Panc1 (cell line): Measurements from ENCODE around the gene ESRRA. TPM values are rescaled to one million over a fixed set of nuclear protein-coding genes. Genes with fewer than 3 reads are reported as not detected.

Experiments used
- ATAC-seq: fragments of 200-7000 bp; cut with Tn5 transposase; 2 replicates; pipeline ENCODE4 v1.9.1; 2020; ENCODE audit warnings: mild to moderate bottlenecking, moderate library complexity
- BruUV-seq: library from RNA; stranded (reverse); fragments of 400-500 nt; replicated peaks from 2 replicates; lab custom pipeline; 2021; lab: Mats Ljungman, UMichigan
- CTCF ChIA-PET: fragments of 300-600 bp; sonication (Branson Sonifier 250); formaldehyde crosslinking; loops from one replicate; lab custom pipeline; 2022; ENCODE audit warnings: antibody characterized with exemption; lab: Charles Lee
- POLR2A ChIA-PET: fragments of 300-600 bp; sonication (Branson Sonifier 250); formaldehyde crosslinking; loops from one replicate; lab custom pipeline; 2022; ENCODE audit warnings: antibody characterized with exemption; lab: Charles Lee
- DNase-seq: peaks from one replicate; pipeline ENCODE4 v3.0.0-alpha.2; 2010; ENCODE audit warnings: low read depth, low spot score
- H3K27ac ChIP-seq: 2 replicates; pipeline ENCODE4 v1.5.1; 2011; ENCODE audit warnings: mild to moderate bottlenecking, low read length, inconsistent platforms
- H3K27me3 ChIP-seq: fragments of 200-500 bp; sonication (Bioruptor generic); 2 replicates; pipeline ENCODE4 v1.6.0; 2014; ENCODE audit warnings: low read length, inconsistent platforms; ENCODE audit not compliant: control insufficient read depth, insufficient read depth
- H3K36me3 ChIP-seq: fragments of 200-500 bp; sonication (Bioruptor generic); 2 replicates; pipeline ENCODE4 v1.5.1; 2014; ENCODE audit warnings: inconsistent platforms, mild to moderate bottlenecking, low read length, moderate library complexity; ENCODE audit not compliant: control insufficient read depth, insufficient read depth
- H3K4me1 ChIP-seq: 2 replicates; pipeline ENCODE4 v1.5.1; 2011; ENCODE audit warnings: inconsistent platforms, mild to moderate bottlenecking, low read length, moderate library complexity; ENCODE audit not compliant: control insufficient read depth, insufficient read depth
- H3K4me3 ChIP-seq, 2 experiments: 2 replicates each; pipeline ENCODE4 v1.5.1; 2011 to 2012; ENCODE audit warnings: low read depth in 2 of 2, low read length in 2 of 2, mild to moderate bottlenecking in 2 of 2, inconsistent platforms in 1 of 2, moderate library complexity in 1 of 2
- H3K9me3 ChIP-seq: fragments of 200-500 bp; sonication (Bioruptor generic); 2 replicates; pipeline ENCODE4 v1.5.1; 2014; ENCODE audit warnings: low read depth, mild to moderate bottlenecking, inconsistent platforms, low read length, moderate library complexity; ENCODE audit not compliant: control insufficient read depth, insufficient read depth
- POLR2AphosphoS5 ChIP-seq: IDR thresholded peaks from 2 replicates; pipeline ENCODE4 v1.6.1; 2012; ENCODE audit warnings: mild to moderate bottlenecking, low read depth, low read length, moderate library complexity
- REST ChIP-seq, 2 experiments: IDR thresholded peaks; 2 replicates each; pipeline ENCODE4 v1.6.1; 2011 to 2012; ENCODE audit warnings: low read depth in 2 of 2, control low read depth in 1 of 2, low read length in 1 of 2, mild to moderate bottlenecking in 1 of 2, moderate library complexity in 1 of 2; ENCODE audit not compliant: insufficient read depth in 1 of 2
- SIN3A ChIP-seq: IDR thresholded peaks from 2 replicates; pipeline ENCODE4 v1.6.1; 2012; ENCODE audit warnings: low read depth, mild to moderate bottlenecking, low read length, moderate library complexity, borderline replicate concordance; ENCODE audit not compliant: insufficient read depth
- TCF7L2 ChIP-seq: IDR thresholded peaks from 2 replicates; pipeline ENCODE4 v1.6.1; 2011; ENCODE audit warnings: mild to moderate bottlenecking, low read depth, low read length, inconsistent platforms
- in situ Hi-C: cut with HindIII; loops from 2 replicates; pipeline ENCODE4 v1.10.0; 2016; ENCODE audit warnings: low sequenced_read_pairs, low pct_unique_long_range_greater_than_20kb
- intact Hi-C: fragments of 100-400 bp; cut with micrococcal nuclease; formaldehyde crosslinking; loops from one replicate; pipeline ENCODE4 v1.10.0; 2022; ENCODE audit not compliant: unreplicated experiment
- total RNA-seq: library from RNA; stranded (reverse); gene quantifications from one replicate; pipeline ENCODE4 v1.2.1, GENCODE V29; 2021; ENCODE audit not compliant: unreplicated experiment
- TF ChIP-seq, protein P1 (sequence below): fragments of 450-650 bp; IDR thresholded peaks from 2 replicates; pipeline ENCODE4 v1.5.1; 2017; ENCODE audit warnings: mild to moderate bottlenecking

The ESRRA gene
- total RNA-seq, 1 experiment from 2014 or later, result 81.6 TPM

GRCh38 chr11:64299847-64300648 lies 5.3 kb upstream of the ESRRA start, which contains the start of gene CATSPERZ:
CATSPERZ (plus strand) TSS chr11:64300358; CDS start chr11:64300411, 53 bp downstream.
- ATAC-seq (no peak), DNase-seq (no peak)
- Histone ChIP-seq H3K36me3 (no peaks in the 10 kb centered on the region), H3K4me1 (peaks cover 10% of the 10 kb centered on the region), H3K9me3 (no peaks in the 10 kb centered on the region), H3K27me3 (no peaks in the 10 kb centered on the region; the same call in 1 of the 2 replicates), H3K27ac (0 out of 2 replicates have a peak within 1 kb of the TSS, but pooled peaks have one; percentile 32), H3K4me3 (peak within 1 kb of the TSS; percentile 31 to 50)
- intact Hi-C loops, result loop anchor here (10.0 kb wide), 1 partner anchor 55 kb away; the partner anchor contains the start of genes FKBP2 and PPP1R14B
- CTCF ChIA-PET, result interaction anchor here (0.6 to 1.7 kb wide), 10 partner anchors 9 to 399 kb away, joined by 3 to 16 read pairs (median 5); partner anchors contain the start of genes BAD, FERMT3, KCNK4 and PRDX5
- no TSS peak for BruUV-seq
- TF ChIP-seq TCF7L2 (no peak), POLR2AphosphoS5 (no peak), SIN3A (no peak), REST (IDR thresholded peaks at IDR 0.05; ENCODE audit: insufficient read depth in 1 of 2, low read depth in 2 of 2, low read length in 1 of 2) (no peak)
- TF ChIP-seq, protein P1, sequence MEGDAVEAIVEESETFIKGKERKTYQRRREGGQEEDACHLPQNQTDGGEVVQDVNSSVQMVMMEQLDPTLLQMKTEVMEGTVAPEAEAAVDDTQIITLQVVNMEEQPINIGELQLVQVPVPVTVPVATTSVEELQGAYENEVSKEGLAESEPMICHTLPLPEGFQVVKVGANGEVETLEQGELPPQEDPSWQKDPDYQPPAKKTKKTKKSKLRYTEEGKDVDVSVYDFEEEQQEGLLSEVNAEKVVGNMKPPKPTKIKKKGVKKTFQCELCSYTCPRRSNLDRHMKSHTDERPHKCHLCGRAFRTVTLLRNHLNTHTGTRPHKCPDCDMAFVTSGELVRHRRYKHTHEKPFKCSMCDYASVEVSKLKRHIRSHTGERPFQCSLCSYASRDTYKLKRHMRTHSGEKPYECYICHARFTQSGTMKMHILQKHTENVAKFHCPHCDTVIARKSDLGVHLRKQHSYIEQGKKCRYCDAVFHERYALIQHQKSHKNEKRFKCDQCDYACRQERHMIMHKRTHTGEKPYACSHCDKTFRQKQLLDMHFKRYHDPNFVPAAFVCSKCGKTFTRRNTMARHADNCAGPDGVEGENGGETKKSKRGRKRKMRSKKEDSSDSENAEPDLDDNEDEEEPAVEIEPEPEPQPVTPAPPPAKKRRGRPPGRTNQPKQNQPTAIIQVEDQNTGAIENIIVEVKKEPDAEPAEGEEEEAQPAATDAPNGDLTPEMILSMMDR, result no peak
- POLR2A ChIA-PET, result interaction anchor here (0.6 to 0.7 kb wide), 2 partner anchors 16 to 54 kb away, joined by 3 to 5 read pairs; no protein-coding TSS in a partner anchor
- in situ Hi-C loops, result no loop called here

GRCh38 chr11:64303109-64304031 lies 2.0 kb upstream of the ESRRA start:
- intact Hi-C loops, result loop anchor here (10.0 kb wide), 1 partner anchor 59 kb away; the partner anchor contains the start of genes FKBP2 and PPP1R14B

More at GRCh38 chr11:64303109-64304031, 2.0 kb upstream of the ESRRA start:
- BruUV-seq, result no TSS peak
- Histone ChIP-seq H3K4me1 (peaks cover 15% of the 10 kb centered on the region), H3K36me3 (no peaks in the 10 kb centered on the region), H3K4me3 (no peak overlapping the region), H3K27ac (peak overlapping the region; percentile 95), H3K27me3 (no peaks in the 10 kb centered on the region), H3K9me3 (no peaks in the 10 kb centered on the region)
- ChIA-PET CTCF (interaction anchor here (0.5 to 2.3 kb wide), 8 partner anchors 14 to 52 kb away, joined by 3 to 25 read pairs (median 4); partner anchors contain the start of genes BAD, GPR137, PRDX5 and TRMT112), POLR2A (interaction anchor here (1.5 kb wide), 1 partner anchor 18 kb away, joined by 10 read pairs; the partner anchor contains the start of gene GPR137)
- ATAC-seq (no peak), DNase-seq (no peak)
- in situ Hi-C loops, result no loop called here
- TF ChIP-seq SIN3A (no peak), TCF7L2 (no peak), POLR2AphosphoS5 (no peak), REST (IDR thresholded peaks at IDR 0.05; ENCODE audit: insufficient read depth in 1 of 2, low read depth in 2 of 2, low read length in 1 of 2) (no peak)
- TF ChIP-seq, protein P1, result no peak
